Endothelial cell of umbilical vein (primary cell): ENCODE measurements around the gene AACS. TPM values are rescaled to one million over a fixed set of nuclear protein-coding genes. Genes with fewer than 3 reads are reported as not detected.

Experiments used
- BruUV-seq: library from RNA; stranded (reverse); fragments of 400-500 nt; replicated peaks from 2 replicates; lab custom pipeline; 2021; lab: Mats Ljungman, UMichigan
- CTCF ChIA-PET: fragments of 300-600, 350-600 bp; sonication (Branson Sonifier 250); formaldehyde crosslinking; loops from one replicate; lab custom pipeline; 2021; ENCODE audit warnings: antibody characterized with exemption, inconsistent platforms; lab: Charles Lee
- POLR2A ChIA-PET: fragments of 300-600, 350-600 bp; sonication (Branson Sonifier 250); formaldehyde crosslinking; loops from one replicate; lab custom pipeline; 2021; ENCODE audit warnings: antibody characterized with exemption, inconsistent platforms; lab: Charles Lee
- DNase-seq: peaks from one replicate; pipeline ENCODE4 v3.0.0-alpha.2; 2011; ENCODE audit warnings: low read depth, low spot score
- FAIRE-seq: peaks from 2 replicates; lab custom pipeline; 2011; peaks lifted over from hg19 to GRCh38; lab: Jason Lieb, UNC
- H2AFZ ChIP-seq: 2 replicates; pipeline ENCODE4 v1.6.0; 2012; ENCODE audit warnings: low read depth, low read length, control low read depth, inconsistent platforms
- H3K27ac ChIP-seq: 2 replicates; pipeline ENCODE4 v1.5.1; 2011; ENCODE audit warnings: low read depth, mild to moderate bottlenecking, control low read depth, low read length, moderate library complexity; ENCODE audit not compliant: insufficient read depth
- H3K27me3 ChIP-seq, 2 experiments: 2 replicates each; pipeline versions ENCODE4 v1.6.0 to v1.6.1; 2011; ENCODE audit warnings: low read length in 2 of 2, mixed read lengths in 1 of 2; ENCODE audit not compliant: control insufficient read depth in 2 of 2, insufficient read depth in 2 of 2
- H3K36me3 ChIP-seq, 2 experiments: 2 replicates in 1 of 2; 3 replicates in 1 of 2; pipeline ENCODE4 v1.5.1; 2011; ENCODE audit warnings: low read length in 2 of 2, mild to moderate bottlenecking in 1 of 2, moderate library complexity in 1 of 2; ENCODE audit not compliant: control insufficient read depth in 2 of 2, insufficient read depth in 2 of 2; ENCODE audit errors: extremely low read depth in 1 of 2
- H3K4me1 ChIP-seq: 3 replicates; pipeline ENCODE4 v1.5.1; 2011; ENCODE audit warnings: mild to moderate bottlenecking, low read length; ENCODE audit not compliant: control insufficient read depth, insufficient read depth; ENCODE audit errors: extremely low read depth
- H3K4me2 ChIP-seq: 2 replicates; pipeline ENCODE4 v1.6.1; 2011; ENCODE audit warnings: low read length, control low read depth, mixed read lengths; ENCODE audit not compliant: insufficient read depth
- H3K4me3 ChIP-seq, 3 experiments: fragments of 200-600 bp in 1 of 3; sonication (generic), shearing (Covaris generic) in 1 of 3; replicated peaks in 1 of 3; 2 replicates each; pipeline ENCODE4 v1.5.1; 2011 to 2016; ENCODE audit warnings: control low read depth in 3 of 3, low read length in 3 of 3, mild to moderate bottlenecking in 2 of 3, inconsistent platforms in 1 of 3, low read depth in 1 of 3, moderate library complexity in 1 of 3; ENCODE audit not compliant: insufficient read depth in 1 of 3
- H3K79me2 ChIP-seq: 2 replicates; pipeline ENCODE4 v1.6.0; 2012; ENCODE audit warnings: low read length, inconsistent platforms; ENCODE audit not compliant: control insufficient read depth, insufficient read depth
- H3K9ac ChIP-seq: replicated peaks from 2 replicates; pipeline ENCODE3; 2011; ENCODE audit warnings: low read length, control low read depth; ENCODE audit not compliant: insufficient read depth; ENCODE audit errors: extremely low read depth
- H3K9me1 ChIP-seq: replicated peaks from 3 replicates; pipeline ENCODE4 v1.6.0; 2011; ENCODE audit warnings: mild to moderate bottlenecking, low read length; ENCODE audit not compliant: control insufficient read depth, insufficient read depth; ENCODE audit errors: extremely low read depth
- H3K9me3 ChIP-seq: replicated peaks from 2 replicates; pipeline ENCODE4 v1.5.1; 2012; ENCODE audit warnings: low read length, inconsistent platforms; ENCODE audit not compliant: control insufficient read depth, insufficient read depth
- H4K20me1 ChIP-seq: replicated peaks from 2 replicates; pipeline ENCODE3; 2011; ENCODE audit warnings: mild to moderate bottlenecking, low read length; ENCODE audit not compliant: control insufficient read depth, insufficient read depth; ENCODE audit errors: extremely low read depth
- EZH2 ChIP-seq: IDR thresholded peaks from 2 replicates; pipeline ENCODE4 v1.6.1; 2012; ENCODE audit warnings: borderline replicate concordance, low read depth, mild to moderate bottlenecking, moderate library complexity, low read length, inconsistent platforms; ENCODE audit not compliant: severe bottlenecking
- FOS ChIP-seq: IDR thresholded peaks from 2 replicates; pipeline ENCODE4 v1.6.1; 2011; ENCODE audit warnings: mild to moderate bottlenecking, low read length, moderate library complexity, borderline replicate concordance; ENCODE audit not compliant: insufficient read depth
- JUN ChIP-seq: IDR thresholded peaks from 2 replicates; pipeline ENCODE4 v1.6.1; 2011; ENCODE audit warnings: borderline replicate concordance, low read depth; ENCODE audit not compliant: insufficient read length, insufficient read depth
- MYC ChIP-seq: IDR thresholded peaks from one replicate; pipeline ENCODE4 v1.6.1; 2011; ENCODE audit warnings: mild to moderate bottlenecking, low read depth, low read length
- POLR2A ChIP-seq: IDR thresholded peaks from 2 replicates; pipeline ENCODE4 v1.6.1; 2012; ENCODE audit warnings: low read depth, mild to moderate bottlenecking, control low read depth, low read length
- POLR2AphosphoS5 ChIP-seq: IDR thresholded peaks from 2 replicates; pipeline ENCODE4 v1.6.1; 2012; ENCODE audit warnings: low read depth, mild to moderate bottlenecking, control low read depth, low read length, moderate library complexity; ENCODE audit not compliant: insufficient read depth
- dilution Hi-C: fragments of 300-500 bp; cut with MboI; formaldehyde crosslinking; loops from one replicate; pipeline ENCODE4 v1.15.0; 2019; ENCODE audit warnings: low sequenced_read_pairs; ENCODE audit not compliant: extremely low pct_ligation_motif_present
- intact Hi-C: fragments of 100-400 bp; cut with micrococcal nuclease; formaldehyde crosslinking; loops from one replicate; pipeline ENCODE4 v1.10.0; 2022
- polyA plus RNA-seq, 4 experiments: library from polyadenylated mRNA; depleted of rRNA in 3 of 4; stranded (reverse) in 3 of 4; unstranded in 1 of 4; fragments of >200 nt; gene quantifications; 2 replicates each; pipeline versions ENCODE4 v1.2.1 to v1.2.3, GENCODE V29; 2011 to 2012; ENCODE audit warnings: missing spikeins in 1 of 4
- total RNA-seq: library from RNA; stranded (reverse); gene quantifications from 2 replicates; pipeline ENCODE4 v1.2.3, GENCODE V29; 2021
- TF ChIP-seq, protein P1 (sequence below), 2 donors: IDR thresholded peaks; 1 replicate in 1 of 2; 2 replicates in 1 of 2; pipeline ENCODE4 v1.5.1; 2011; ENCODE audit warnings: low read length in 2 of 2, mild to moderate bottlenecking in 2 of 2, moderate library complexity in 2 of 2, control low read depth in 1 of 2, inconsistent platforms in 1 of 2, low read depth in 1 of 2; ENCODE audit not compliant: insufficient read depth in 1 of 2; ENCODE audit errors: extremely low read depth in 1 of 2

Gene AACS
- total and polyA plus RNA-seq, 2 donors (not counting 3 experiments of a cell fraction or from before 2014, with no cell fraction given): 34.7 to 40.3 TPM

DNA sequence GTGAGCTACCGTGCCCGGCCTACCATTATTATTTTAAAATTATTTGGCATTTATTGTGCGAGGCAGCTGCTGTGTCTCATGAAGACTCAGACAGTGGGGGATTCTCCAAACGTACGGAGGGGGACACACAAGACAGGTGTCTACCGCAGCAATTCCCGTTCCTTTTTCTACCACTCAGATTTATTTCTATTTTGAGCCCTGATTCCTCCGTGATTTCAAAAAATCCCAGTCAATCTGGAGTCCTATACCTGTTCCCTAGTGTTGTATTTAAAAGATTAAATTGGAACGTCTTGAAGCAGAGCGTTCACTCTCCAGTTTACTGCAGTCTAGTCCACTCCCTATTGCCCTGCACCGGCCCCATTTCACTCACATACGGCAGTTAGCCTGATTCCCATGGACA is 97.9 kb downstream of the AACS start:
- intact Hi-C loops: no loop called here
- H3K4me2 ChIP-seq: no peak overlapping the region
- CTCF ChIA-PET: no interaction called here

DNA sequence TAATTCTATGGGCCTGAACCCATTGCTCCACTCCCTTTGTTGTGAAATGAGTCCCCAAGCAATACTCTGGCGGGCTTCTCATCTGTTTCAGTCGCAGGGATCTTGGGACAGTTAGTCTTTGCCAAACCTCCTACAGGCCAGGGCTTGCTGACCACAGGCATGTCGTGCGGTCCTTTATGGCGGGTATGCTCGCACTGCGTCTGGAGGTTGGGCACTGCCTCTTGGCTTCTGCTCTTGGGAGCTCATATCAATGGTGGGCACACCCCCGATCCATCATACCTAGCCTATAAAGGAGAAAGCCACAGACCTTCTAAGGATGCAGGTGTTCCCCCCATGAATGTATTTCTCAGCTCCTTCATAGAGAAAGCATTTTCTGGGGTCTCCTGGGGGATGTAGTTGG is 99.3 kb downstream of the AACS start:
- Histone ChIP-seq H4K20me1 (no peaks in the 10 kb centered on the region), H3K9ac (no peak overlapping the region), H3K36me3 (no peaks in the 10 kb centered on the region), H3K9me1 (no peaks in the 10 kb centered on the region), H3K79me2 (no peaks in the 10 kb centered on the region), H3K9me3 (no peaks in the 10 kb centered on the region), H2AFZ (no peak overlapping the region), H3K4me1 (no peaks in the 10 kb centered on the region), H3K27ac (no peak overlapping the region), H3K4me3 (no peak overlapping the region), H3K27me3 (no peaks in the 10 kb centered on the region), H3K4me2 (no peak overlapping the region)
- ChIA-PET CTCF (no interaction called here), POLR2A (no interaction called here)
- intact Hi-C loops (no loop called here), dilution Hi-C loops (no loop called here)
- BruUV-seq: no TSS peak
- TF ChIP-seq POLR2A: no peak
- TF ChIP-seq MYC: no peak
- TF ChIP-seq FOS: no peak
- FAIRE-seq (no peak), DNase-seq (no peak)

More for the DNA sequence above, 97.9 kb downstream of the AACS start:
- Histone ChIP-seq H3K27ac (no peak overlapping the region), H3K9ac (no peak overlapping the region), H3K9me1 (no peaks in the 10 kb centered on the region), H3K4me3 (no peak overlapping the region), H3K4me1 (no peaks in the 10 kb centered on the region), H2AFZ (no peak overlapping the region), H4K20me1 (no peaks in the 10 kb centered on the region), H3K27me3 (no peaks in the 10 kb centered on the region), H3K9me3 (no peaks in the 10 kb centered on the region), H3K36me3 (no peaks in the 10 kb centered on the region), H3K79me2 (no peaks in the 10 kb centered on the region)
- FAIRE-seq: no peak
- no peak for DNase-seq
- POLR2A ChIA-PET: no interaction called here
- BruUV-seq: no TSS peak
- TF ChIP-seq MYC (no peak), FOS (no peak), POLR2AphosphoS5 (no peak), JUN (no peak), EZH2 (no peak), POLR2A (no peak)
- TF ChIP-seq, protein P1, sequence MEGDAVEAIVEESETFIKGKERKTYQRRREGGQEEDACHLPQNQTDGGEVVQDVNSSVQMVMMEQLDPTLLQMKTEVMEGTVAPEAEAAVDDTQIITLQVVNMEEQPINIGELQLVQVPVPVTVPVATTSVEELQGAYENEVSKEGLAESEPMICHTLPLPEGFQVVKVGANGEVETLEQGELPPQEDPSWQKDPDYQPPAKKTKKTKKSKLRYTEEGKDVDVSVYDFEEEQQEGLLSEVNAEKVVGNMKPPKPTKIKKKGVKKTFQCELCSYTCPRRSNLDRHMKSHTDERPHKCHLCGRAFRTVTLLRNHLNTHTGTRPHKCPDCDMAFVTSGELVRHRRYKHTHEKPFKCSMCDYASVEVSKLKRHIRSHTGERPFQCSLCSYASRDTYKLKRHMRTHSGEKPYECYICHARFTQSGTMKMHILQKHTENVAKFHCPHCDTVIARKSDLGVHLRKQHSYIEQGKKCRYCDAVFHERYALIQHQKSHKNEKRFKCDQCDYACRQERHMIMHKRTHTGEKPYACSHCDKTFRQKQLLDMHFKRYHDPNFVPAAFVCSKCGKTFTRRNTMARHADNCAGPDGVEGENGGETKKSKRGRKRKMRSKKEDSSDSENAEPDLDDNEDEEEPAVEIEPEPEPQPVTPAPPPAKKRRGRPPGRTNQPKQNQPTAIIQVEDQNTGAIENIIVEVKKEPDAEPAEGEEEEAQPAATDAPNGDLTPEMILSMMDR (IDR thresholded peaks at IDR 0.05; ENCODE audit: extremely low read depth in 1 of 2, insufficient read depth in 1 of 2, low read depth in 1 of 2, low read length in 2 of 2): no peak
- dilution Hi-C loops: no loop called here
